HEK293T (cell line): ENCODE results near the gene GALK1.

Experiments used
- FOXM1 ChIP-seq: fragments of 450-650 bp; IDR thresholded peaks from 2 replicates; pipeline ENCODE4 v1.6.1; 2017; ENCODE audit warnings: mild to moderate bottlenecking, borderline replicate concordance
- HDGF ChIP-seq: fragments of 450-650 bp; IDR thresholded peaks from 2 replicates; pipeline ENCODE4 v1.6.1; 2017; ENCODE audit warnings: antibody characterized with exemption, borderline replicate concordance
- SP1 ChIP-seq: fragments of 450-650 bp; IDR thresholded peaks from 2 replicates; pipeline ENCODE4 v1.6.1; 2017
- ZNF384 ChIP-seq: fragments of 450-650 bp; IDR thresholded peaks from 2 replicates; pipeline ENCODE4 v1.6.1; 2016

DNA sequence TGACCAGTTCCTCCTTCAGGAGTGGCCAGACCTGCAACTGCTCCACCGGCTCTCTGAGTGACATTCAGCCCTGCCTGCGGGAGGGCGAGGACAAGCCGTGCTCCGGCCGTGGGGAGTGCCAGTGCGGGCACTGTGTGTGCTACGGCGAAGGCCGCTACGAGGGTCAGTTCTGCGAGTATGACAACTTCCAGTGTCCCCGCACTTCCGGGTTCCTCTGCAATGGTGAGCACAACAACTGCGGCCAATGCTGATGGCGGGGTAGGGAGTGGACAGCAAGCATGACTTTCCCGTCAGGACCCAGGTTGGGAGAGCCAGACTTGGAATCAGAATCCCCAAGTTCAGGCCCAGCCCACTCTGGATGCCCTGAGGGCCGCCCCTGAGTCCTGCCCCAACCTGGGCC, 31.5 kb downstream of the GALK1 start:
- TF ChIP-seq HDGF (no peak), SP1 (no peak), FOXM1 (no peak), ZNF384 (no peak)
